ENCODE measurements around the gene SCG2. TPM values are rescaled to one million over a fixed set of nuclear protein-coding genes. Genes with fewer than 3 reads are reported as not detected.

The SCG2 gene
- polyA plus RNA-seq, 1 donor (not counting 4 experiments of a cell fraction or from before 2014, with no cell fraction given): 0.10 TPM

GRCh38 chr2:223548194-223548593 is 54.0 kb downstream of the SCG2 start:
- Histone ChIP-seq H3K4me2 (ENCODE audit: control insufficient read depth, extremely low read depth, insufficient read depth, low read depth, low read length) (no peak overlapping the region), H3K4me1 (ENCODE audit: control insufficient read depth, extremely low read depth, insufficient read depth, low read length) (peaks cover 22% of the 10 kb centered on the region), H3K4me3 (ENCODE audit: control insufficient read depth in 2 of 3, extremely low read depth in 1 of 3, insufficient read depth in 2 of 3, low read depth in 1 of 3, low read length in 3 of 3) (no peak overlapping the region), H3K9me3 (ENCODE audit: control insufficient read depth, low read depth, low read length) (no peaks in the 10 kb centered on the region), H3K79me2 (ENCODE audit: control insufficient read depth, insufficient read depth, low read length) (no peaks in the 10 kb centered on the region), H3K27ac (ENCODE audit: control insufficient read depth, insufficient read depth, low read length) (peak overlapping the region; percentile 64), H3K9me1 (ENCODE audit: control insufficient read depth, extremely low read depth, insufficient read depth, low read length) (no peaks in the 10 kb centered on the region), H2AFZ (ENCODE audit: control insufficient read depth, low read length) (no peak overlapping the region), H4K20me1 (ENCODE audit: control insufficient read depth, extremely low read depth, insufficient read depth, low read length) (no peaks in the 10 kb centered on the region), H3K27me3 (ENCODE audit: control insufficient read depth, extremely low read depth, insufficient read depth, low read length) (no peaks in the 10 kb centered on the region), H3K9ac (ENCODE audit: control insufficient read depth, extremely low read depth, insufficient read depth, low read length) (no peak overlapping the region), H3K36me3 (ENCODE audit: control insufficient read depth in 2 of 2, extremely low read depth in 1 of 2, insufficient read depth in 2 of 2, low read length in 2 of 2) (no peaks in the 10 kb centered on the region)
- no peak for DNase-seq (ENCODE audit: low read depth, low spot score)
- FAIRE-seq: peak; percentile 41
- dilution Hi-C loops (cut with MboI; ENCODE audit: extremely low pct_ligation_motif_present, low sequenced_read_pairs): no loop called here
- TF ChIP-seq CTCF (optimal IDR thresholded peaks at IDR 0.05 in 1 of 3, IDR thresholded peaks at IDR 0.05 in 1 of 3, conservative IDR thresholded peaks at IDR 0.05 in 1 of 3; ENCODE audit: extremely low read depth in 1 of 3, insufficient read depth in 2 of 3, low read length in 3 of 3): no peak
- TF ChIP-seq EZH2 (IDR thresholded peaks at IDR 0.05; ENCODE audit: low read length): no peak

Other genes starting within 250 kb of the SCG2 start
- gene AP1S3, start 235.2 kb upstream of the SCG2 start, polyA plus RNA-seq: 18.0 to 33.7 TPM (median 24.0 TPM) in 3 replicates

Measured in keratinocyte (primary cell).